ENCODE data around the gene MRPL44.

Gene MRPL44

DNA sequence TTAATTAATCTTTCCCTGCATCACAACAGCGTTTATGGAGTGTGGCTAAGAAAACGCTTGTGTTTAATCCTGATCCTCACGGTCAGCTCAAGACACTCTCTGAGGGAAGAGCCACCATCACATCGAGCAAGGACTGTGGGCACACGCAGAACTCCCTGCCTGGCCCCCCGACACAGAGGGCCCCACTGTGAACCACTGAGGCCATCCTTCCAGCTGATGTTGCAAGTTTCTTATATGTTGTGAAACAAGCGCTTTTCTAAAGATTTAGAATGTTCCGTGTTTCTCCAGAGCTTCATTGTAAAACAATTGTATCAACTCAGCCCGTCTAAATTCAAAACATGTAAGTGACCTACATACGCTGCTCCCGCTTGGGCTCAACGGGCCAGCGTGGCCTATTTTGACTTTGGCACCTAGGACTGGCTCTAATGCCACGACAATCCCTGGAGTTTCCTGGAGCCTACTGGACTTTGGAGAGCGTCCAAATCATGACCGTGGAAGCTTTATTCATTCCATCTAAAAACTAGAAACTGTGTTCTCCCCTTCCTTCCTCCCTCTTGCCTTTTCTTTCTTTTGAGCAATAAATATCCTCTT, 46.9 kb downstream of the MRPL44 start:
- no peak overlapping the region for H3K4me3 ChIP-seq (ENCODE audit: low read depth, low read length)
- TF ChIP-seq, protein P1, sequence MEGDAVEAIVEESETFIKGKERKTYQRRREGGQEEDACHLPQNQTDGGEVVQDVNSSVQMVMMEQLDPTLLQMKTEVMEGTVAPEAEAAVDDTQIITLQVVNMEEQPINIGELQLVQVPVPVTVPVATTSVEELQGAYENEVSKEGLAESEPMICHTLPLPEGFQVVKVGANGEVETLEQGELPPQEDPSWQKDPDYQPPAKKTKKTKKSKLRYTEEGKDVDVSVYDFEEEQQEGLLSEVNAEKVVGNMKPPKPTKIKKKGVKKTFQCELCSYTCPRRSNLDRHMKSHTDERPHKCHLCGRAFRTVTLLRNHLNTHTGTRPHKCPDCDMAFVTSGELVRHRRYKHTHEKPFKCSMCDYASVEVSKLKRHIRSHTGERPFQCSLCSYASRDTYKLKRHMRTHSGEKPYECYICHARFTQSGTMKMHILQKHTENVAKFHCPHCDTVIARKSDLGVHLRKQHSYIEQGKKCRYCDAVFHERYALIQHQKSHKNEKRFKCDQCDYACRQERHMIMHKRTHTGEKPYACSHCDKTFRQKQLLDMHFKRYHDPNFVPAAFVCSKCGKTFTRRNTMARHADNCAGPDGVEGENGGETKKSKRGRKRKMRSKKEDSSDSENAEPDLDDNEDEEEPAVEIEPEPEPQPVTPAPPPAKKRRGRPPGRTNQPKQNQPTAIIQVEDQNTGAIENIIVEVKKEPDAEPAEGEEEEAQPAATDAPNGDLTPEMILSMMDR (IDR thresholded peaks at IDR 0.05; ENCODE audit: control insufficient read depth, extremely low read depth, insufficient read depth) = no peak
- DNase-seq (ENCODE audit: low read depth) = no peak

DNA sequence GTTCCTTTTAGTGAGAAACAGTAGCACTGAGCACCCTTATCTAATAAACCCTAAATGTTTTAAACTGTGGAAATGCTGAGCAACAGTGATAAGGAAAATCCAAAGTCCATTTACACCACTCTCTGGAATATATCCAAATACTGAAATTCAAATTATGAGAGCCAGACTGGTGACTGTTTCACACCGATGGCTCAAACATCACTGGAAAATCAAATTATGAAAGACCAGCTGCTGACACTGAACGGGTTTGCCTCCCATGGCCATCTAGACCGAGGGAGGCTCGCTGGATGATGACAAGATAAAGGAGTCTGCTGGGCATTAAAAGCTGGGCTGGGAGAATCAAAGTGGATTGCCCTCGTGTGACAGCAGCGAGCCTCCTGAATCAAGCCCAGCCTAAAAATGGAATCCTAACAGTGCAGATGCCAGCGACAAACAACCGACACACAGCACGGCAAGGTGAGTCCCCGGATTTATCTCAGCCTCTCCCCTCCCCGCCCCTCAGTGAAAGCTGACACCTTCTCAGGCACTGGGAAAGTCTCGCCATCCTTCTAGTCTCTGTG, 51.5 kb downstream of the MRPL44 start:
- H3K4me3 ChIP-seq (ENCODE audit: low read depth, low read length) = no peak overlapping the region
- TF ChIP-seq, protein P1 (IDR thresholded peaks at IDR 0.05; ENCODE audit: control insufficient read depth, extremely low read depth, insufficient read depth) = no peak
- no peak for DNase-seq (ENCODE audit: low read depth)

DNA sequence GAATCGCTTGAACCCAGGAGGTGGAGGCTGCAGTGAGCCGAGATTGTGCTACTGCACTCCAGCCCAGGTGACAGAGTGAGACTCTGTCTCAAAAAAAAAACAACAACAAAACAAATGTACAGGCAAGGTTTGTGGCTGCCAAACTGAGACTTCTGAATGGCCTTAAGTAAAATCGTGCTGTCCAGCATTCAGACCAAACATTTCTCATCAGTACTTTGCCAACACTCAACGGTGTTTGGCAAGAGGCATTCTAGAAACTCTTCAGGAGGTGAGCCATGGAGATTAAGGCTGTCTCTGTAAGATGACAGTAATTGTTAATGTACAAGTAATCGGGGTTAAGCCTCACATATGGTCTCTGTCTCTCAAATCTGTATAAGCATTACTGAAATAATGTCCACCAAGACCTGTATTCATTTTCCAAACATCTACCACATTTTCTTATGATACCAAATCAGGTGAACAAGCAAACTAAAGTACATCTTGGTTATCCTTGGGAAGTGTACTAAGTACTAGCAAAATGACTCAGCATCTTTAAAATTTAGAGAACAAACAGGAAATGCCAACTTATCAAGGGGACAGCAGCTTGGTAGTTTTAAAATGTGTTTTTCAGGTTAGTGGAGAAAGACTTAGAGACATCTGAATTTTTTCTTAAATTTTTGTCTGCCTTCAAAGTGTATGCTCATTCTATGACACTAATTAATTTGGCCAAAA, 52.5 kb downstream of the MRPL44 start:
- TF ChIP-seq, protein P1 (IDR thresholded peaks at IDR 0.05; ENCODE audit: control insufficient read depth, extremely low read depth, insufficient read depth) = no peak
- no peak for DNase-seq (ENCODE audit: low read depth)
- no peak overlapping the region for H3K4me3 ChIP-seq (ENCODE audit: low read depth, low read length)

DNA sequence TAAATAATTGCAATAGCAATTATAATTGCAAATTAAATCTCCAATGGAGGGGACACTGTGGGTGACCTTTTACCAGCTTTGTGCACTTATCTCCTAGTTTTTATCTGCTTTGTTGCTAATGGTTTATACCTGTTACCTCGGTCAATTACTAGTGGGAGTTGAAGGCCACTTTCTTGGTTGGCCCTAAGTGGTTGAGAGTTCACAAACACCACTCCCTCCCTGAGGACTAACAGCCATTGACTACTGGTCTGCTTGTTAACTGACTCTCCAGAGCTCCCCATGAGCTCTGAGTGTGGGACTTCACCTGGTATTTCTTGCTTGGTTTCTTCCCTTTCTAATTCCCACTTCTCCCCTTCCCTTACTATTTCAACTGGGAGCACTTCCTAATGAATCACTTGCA, 54.6 kb downstream of the MRPL44 start:
- no peak for DNase-seq (ENCODE audit: low read depth)
- TF ChIP-seq, protein P1 (IDR thresholded peaks at IDR 0.05; ENCODE audit: control insufficient read depth, extremely low read depth, insufficient read depth) = no peak
- H3K4me3 ChIP-seq (ENCODE audit: low read depth, low read length) = no peak overlapping the region

DNA sequence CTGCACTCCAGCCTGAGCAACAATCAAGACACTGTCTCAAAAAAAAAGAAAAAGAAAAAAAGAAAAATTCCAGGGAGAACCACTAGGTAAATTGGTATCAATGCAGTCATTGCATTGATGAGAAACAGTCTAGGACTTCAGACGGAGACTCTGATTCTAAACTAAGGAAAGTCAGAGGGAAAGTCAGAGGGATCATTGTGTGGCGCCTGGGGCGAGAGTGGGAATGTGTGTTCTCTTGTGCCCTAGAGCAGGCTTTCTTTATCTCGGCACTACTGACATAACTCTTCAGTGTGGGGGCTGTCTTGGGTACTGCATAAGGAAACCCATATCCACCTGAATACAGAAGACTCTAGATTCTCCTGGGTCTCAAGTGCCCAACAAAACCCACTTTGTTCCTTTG, 57.1 kb downstream of the MRPL44 start:
- no peak overlapping the region for H3K4me3 ChIP-seq (ENCODE audit: low read depth, low read length)
- DNase-seq (ENCODE audit: low read depth) = no peak
- TF ChIP-seq, protein P1 (IDR thresholded peaks at IDR 0.05; ENCODE audit: control insufficient read depth, extremely low read depth, insufficient read depth) = no peak

DNA sequence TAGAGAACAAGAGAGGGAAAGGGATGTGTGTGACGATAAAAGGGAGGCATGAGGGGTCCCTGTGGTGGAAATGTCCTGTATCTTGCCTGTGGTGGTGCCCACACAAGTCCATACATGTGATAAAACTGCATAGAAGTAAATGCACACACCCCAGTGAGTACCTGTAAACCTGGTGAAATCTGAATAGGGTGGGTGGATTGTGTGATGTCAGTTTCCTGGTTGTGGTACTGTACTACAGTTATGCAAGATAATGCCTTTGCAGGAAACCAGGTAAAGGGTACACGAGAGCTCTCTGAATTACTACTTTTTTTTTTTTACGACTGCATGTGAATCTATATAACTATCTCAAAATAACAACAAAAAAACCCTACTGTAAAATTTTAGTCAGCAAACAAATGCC, 59.7 kb downstream of the MRPL44 start:
- DNase-seq (ENCODE audit: low read depth) = no peak
- TF ChIP-seq, protein P1 (IDR thresholded peaks at IDR 0.05; ENCODE audit: control insufficient read depth, extremely low read depth, insufficient read depth) = no peak
- H3K4me3 ChIP-seq (ENCODE audit: low read depth, low read length) = no peak overlapping the region
